Fibroblast of skin of back (primary cell): Measurements from ENCODE around the gene XCR1. TPM values are rescaled to one million over a fixed set of nuclear protein-coding genes. Genes with fewer than 3 reads are reported as not detected.
"Not testable (repeated sequence)": the region's sequence is repeated elsewhere in the genome, so short reads cannot be mapped to it uniquely, and the experiment has no call there.

Experiments
- DNase-seq: peaks from one replicate; pipeline ENCODE4 v3.0.0-alpha.2; 2013
- polyA plus RNA-seq, 2 experiments: library from polyadenylated mRNA; unstranded; fragments of 120-200 nt; gene quantifications; one replicate each; pipeline ENCODE4 v1.2.1, GENCODE V29; 2013; ENCODE audit not compliant: insufficient read length in 2 of 2

The XCR1 gene, protein sequence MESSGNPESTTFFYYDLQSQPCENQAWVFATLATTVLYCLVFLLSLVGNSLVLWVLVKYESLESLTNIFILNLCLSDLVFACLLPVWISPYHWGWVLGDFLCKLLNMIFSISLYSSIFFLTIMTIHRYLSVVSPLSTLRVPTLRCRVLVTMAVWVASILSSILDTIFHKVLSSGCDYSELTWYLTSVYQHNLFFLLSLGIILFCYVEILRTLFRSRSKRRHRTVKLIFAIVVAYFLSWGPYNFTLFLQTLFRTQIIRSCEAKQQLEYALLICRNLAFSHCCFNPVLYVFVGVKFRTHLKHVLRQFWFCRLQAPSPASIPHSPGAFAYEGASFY
- polyA plus RNA-seq (2013, experiment 1 of 2; ENCODE audit: insufficient read length): not detected
- not detected for polyA plus RNA-seq (2013, experiment 2 of 2; ENCODE audit: insufficient read length)

DNA sequence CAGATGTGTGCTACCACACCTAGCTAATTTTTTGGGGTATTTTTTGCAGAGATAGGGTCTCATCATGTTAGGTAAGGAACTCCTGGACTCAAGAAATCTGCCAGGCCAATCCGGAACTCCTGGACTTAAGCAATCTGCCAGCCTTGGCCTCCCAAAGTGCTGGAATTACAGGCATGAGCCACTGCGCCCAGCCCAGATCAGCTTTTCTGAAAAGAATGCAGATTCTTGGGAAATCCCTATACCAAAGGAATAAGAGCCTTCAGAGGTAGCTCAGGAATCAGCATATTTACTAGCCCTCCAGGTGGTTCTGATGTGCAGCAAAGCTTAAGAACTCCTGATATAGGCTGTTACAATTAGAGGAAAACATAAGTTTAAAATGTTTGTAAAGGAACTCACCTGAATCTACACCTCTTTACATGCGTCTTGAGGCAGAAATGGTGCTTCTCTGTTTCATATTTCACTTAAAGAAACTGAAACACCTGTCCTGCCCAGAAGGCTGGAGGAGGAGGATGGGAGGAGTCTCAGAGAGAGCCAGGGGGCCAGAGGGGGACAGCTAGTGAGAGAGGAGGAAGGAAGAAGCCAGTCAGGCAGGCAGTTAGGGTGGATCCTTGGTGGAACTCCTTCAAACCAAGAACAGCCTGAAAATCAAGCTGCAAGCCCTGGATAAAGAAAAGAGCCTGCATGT, at the start of gene XCR1:
XCR1 (minus strand) TSS at position 463 of the 685 bp plus-strand sequence. CDS start 5,536 bp downstream, outside the sequence.
- no peak for DNase-seq

DNA sequence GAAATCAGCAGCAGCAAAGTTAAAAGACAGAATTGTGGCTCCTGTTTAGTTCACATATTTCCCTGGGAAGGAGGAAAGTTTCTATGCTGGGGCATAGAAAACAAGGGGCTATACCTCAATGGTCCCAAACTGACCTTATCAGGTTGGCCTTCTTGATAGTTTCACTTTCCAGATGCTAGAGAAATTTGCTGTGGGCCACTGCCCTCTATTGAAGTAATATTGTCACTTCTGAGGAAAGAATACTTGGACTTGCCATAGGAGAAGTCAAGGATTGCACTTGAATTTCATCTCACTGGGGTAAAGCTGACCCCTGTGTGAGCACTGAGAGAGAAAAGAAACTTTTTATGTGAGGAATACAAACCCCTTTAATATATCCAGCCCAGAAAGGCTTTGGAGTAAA, 49.3 kb upstream of the XCR1 start:
- peak; percentile 9 for DNase-seq

DNA sequence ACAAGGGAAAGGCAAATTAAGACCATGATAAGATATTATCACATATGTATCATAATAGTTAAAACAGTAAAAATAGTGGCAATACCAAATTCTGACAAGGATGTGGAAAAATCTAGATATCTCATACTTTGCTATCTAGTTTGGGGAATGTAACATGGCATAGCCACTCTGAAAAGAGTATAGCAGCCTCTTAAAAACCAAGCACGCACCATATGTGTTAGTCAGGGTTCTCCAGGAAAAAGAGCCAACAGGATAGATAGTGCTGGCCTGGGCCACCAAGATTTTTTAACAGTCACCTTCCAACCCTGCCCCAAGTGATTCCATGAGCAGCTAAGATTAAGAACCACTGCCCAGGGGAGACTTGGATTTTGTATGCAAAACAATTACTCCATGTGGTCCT, 48.5 kb upstream of the XCR1 start:
- DNase-seq: no peak

DNA sequence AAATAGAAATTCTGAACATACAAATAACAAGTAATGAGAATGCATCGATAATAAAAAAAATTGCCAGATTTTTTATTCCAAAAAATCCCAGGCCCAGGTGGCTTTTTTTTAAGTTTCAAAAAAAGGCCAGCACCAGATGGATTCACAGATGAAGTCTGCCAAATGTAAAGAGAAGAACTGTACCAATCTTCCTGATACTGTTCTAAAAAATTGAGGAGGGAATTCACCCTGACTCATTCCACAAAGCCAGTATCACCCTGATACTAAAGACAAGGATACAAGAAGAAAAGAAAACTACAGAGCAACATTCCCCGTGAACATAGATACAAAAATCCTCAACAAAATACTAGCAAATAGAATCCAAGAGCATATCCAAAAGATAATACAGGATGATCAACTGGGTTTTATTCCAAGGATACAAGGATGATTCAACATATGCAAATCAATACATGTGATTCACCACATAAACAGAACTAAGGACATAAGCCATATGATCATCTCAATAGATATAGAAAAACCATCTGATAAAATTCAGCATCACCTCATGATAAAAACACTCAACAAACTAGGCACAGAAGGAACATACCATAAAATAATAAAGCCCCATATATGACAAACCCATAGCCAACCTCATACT, 44.1 kb upstream of the XCR1 start:
- DNase-seq: no peak

DNA sequence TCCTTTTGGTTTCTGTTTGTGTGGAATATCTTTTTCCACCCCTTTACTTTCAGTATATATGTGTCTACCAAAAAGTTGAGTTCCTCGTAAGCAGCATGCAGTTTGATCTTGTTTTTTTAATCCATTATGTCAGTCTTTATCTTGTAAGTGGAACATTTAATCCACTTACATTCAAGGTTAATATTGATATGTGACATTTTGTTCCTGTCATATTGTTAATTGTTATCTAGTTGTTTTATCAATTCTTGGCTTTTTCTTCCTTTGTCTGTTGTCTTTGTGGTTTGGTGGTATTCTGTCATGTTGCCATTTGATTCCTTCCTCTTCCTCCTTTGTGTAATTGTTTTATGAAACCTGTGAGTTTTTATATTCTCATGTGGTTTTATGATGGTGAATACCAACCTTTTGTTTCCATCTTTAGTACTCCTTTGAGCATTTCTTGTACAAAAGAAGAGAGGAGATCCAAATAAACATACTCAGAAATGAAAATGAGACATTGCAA, 43.4 kb upstream of the XCR1 start:
- DNase-seq: no peak

DNA sequence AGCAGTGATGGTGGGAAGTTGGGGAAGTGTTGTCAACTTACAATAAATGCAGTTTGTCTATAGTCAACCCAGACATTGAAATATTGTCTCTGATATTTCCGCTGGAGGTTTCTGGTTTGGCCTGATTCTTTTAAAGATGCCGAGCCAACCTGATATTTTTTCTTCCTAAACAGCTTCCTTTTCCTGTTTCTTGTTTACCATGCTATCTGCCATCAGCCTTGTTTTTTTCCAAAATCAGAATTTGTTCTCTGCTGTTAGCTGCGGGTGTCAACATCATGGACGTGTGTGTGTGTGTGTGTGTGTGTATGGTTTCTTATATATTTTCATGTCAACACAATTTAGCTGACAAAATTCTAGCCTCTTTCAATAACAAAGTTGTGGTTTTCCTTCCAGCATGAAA, 41.2 kb upstream of the XCR1 start:
- no peak for DNase-seq

DNA sequence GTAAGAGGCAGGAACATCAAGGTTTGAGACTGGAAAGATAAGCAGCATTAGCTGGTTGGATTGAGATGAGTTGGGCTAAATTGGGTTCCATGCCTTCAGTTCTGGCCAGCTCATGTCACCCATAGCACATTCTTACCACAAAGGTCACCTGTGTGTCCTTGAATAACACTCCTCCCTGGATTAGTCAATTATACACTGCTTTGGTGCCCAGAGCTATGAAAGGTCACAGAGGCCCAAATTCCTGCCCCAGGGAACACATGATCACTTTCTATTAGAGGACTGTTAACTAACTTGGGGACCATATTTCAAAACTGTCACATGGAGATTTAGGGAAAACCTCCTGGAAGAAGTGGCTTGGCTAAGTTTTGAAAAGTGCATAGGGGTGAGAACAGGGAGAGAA, 40.1 kb upstream of the XCR1 start:
- no peak for DNase-seq

DNA sequence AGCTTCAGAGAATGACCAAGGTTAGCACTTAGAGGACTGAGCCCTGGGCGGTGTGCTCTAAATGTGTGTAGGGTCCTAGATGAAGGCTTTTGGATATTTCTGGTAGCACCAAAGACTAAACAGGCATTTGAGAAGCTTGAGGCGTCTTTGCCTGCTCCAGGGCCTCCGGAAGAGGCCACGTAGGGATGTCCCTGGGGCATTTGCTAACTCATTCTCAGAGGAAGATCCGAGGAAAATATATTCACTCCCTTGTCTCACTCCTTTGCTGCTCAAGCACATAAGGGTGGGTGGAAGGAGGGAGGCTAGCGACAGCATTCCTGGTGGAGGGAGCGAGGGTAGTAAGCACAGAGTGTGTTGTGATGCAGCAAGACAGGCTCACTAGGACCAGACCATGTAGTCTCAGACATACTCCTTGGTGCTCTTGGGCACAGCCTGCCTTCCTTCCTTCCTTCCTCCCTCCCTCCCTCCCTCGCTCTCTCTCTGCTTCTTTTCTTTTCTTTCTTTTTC, 38.5 kb upstream of the XCR1 start:
- no peak for DNase-seq

DNA sequence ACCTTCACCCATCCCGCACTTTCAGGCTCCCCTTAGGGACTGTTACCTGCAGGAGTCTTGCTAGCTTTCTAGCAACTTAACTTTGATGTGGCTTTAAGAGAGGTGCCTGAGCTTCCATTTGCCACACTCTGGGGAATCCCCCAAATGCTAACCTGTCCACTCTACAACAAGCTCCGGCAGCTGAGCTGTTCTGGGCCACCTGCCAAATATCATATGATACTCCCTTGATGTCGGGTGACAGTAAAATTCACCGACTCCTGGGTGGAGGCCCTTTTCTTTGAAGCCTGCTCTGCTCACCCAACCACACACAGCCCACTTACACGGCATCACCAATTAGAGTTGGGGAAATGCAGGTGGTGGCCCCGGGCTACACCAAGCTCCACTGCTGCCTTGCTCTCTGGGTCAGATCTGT, 38.0 kb upstream of the XCR1 start:
- no peak for DNase-seq

DNA sequence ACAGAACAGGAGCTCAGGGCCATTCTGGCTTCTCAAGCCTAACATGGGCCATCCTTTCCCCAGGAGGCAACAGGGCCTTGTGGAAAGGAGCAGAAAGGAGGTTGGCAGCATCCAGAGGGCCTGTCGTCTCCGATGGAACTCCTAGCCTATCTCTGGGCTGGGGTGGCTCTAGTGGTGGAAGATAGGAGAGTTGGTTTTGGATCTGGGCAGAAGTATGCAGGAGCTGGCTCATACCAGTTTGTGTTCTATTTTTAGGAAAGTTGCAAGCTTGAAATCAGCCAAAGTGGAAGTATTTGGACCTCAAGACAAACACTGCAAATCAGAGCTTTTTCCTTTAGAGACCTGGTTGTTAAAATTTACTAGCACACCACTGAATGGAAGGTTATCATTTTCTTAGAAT, 35.4 kb upstream of the XCR1 start:
- no peak for DNase-seq

DNA sequence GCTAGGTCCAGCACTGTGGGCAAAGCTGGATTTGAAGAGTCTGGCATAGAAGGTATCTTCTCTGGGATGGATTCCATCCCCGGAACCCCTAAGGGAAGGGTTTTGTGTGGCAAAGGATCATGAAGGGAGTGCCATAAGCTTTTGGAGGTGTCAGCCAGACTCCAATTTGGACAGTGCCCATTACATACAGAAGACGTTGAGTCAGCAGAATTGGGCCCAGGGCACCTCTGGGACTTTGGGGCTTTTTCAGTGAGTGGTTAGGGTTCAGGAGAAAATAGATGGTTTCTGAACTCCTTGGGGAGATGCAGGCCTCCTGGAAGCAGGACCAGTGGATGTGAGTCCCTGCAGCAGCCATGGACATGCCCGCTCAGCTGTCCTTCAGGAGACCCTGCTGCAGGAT, 34.6 kb upstream of the XCR1 start:
- no peak for DNase-seq

DNA sequence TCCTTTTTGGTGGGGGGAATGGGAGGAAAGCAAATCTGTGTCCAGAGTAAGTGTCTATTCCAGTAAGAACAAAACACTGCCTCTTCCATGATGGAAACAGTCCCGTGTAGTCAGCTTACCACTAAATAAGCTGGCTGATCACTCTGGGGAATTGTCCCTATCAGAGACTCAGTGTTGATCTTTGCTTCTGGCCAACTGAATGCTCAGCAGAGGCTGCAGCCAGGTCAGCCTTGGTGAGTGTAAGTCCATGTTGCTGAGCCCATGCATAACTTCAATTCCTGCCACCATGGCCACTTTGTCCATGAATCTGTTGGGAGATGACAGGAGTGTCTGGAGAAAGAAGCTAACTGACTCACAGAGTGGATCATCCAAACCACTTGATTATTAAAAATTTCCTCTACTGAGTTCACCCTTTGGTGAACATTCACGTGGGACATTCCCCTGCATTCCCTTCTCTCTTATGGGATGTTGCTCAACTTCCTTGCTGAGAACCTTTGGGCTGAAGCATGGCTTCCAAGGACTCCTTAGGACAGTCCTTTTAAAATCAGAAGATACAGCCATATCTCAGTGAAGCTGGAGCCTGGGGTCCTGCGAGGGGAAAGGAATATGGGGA, 33.9 kb upstream of the XCR1 start:
- DNase-seq: no peak

DNA sequence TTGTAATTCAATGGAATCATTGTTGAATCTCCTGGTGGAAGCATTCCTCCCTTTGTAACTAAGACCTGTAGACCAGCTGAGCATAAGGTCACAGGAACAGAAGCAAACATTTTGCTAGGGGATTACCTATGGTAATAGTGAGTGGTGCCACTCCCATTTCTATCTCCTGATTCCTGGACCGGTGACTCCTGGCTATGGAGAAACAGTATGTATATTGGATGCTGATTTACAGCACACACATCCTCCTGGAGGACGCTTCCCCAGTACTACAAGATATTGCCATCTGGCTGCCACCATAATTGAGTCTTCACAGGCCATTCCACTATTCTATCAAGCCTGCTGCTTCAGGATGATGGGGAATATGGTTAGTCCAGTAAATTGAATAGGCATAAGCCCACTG, 33.3 kb upstream of the XCR1 start:
- no peak for DNase-seq

DNA sequence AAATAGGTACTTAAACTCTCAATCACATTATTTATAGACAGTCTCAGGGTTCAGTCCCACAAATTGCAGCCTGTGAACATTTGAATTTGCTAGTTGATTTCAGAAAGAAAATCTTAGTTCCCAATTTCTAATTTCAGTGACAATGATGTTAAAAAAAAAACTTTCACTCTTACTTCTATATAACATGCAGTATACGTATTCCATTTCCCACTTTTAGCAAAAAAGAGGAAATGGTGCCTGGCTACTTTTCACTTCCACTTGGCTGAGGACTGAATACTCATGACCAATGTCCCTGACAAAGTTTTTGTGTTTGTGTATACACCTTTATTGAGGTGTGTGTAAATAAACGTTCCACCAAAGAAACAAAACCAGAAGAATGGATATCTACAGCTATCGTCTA, 32.1 kb upstream of the XCR1 start:
- no peak for DNase-seq

DNA sequence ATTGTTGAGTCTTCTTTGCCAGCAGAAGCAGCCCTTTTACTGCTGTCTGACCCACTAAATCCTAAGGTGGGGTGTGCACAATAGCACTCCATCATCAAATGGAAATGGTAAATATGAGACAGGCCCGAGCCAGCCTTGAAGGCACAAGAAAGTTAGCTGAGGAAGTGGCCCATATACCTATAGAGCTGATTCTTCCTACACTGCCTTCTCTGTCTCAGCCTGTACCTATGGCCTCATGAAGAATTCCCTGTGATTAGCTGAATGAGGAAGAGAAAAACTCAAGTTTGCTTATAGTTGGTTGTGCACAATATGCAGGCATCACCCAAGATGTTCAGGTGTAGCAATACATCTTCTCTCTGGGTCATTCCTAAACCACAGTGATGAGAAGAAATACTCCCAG, 31.7 kb upstream of the XCR1 start:
- DNase-seq: no peak

DNA sequence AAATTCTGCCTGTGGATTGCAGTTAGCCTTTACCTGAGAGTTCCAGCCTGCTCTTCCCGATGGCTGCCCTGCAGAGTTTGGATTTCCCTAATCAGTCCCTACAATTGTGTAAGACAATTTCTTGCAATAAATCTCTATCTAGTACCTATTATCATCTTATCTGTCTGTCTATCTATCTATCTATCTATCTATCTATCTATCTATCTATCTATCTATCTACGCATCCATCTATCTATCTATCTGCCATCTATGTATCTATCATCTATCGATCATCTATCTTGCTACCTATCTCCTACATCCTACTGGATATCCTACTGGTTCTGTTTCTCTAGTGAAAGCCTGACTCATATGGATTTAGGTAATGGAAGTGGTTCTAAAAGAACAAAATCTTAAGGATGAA, 30.4 kb upstream of the XCR1 start:
- no peak for DNase-seq

DNA sequence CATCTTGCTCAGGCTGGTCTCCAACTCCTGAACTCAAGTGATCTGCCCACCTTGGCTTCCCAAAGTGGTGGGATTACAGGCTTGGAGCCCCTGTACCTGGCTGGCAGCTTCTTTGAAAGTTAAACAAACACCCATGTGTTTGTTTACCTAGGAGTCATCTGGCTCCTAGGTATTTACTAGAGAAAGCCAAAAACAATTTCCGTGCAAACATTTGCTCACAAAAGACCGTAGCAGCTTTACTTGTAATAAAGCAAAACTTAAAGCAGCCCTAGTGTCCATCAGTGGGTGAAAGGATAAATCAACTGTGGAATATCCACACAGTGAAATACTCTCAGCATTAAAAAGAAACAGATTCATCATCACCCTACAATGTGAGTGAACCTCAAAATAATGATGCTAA, 29.4 kb upstream of the XCR1 start:
- no peak for DNase-seq

DNA sequence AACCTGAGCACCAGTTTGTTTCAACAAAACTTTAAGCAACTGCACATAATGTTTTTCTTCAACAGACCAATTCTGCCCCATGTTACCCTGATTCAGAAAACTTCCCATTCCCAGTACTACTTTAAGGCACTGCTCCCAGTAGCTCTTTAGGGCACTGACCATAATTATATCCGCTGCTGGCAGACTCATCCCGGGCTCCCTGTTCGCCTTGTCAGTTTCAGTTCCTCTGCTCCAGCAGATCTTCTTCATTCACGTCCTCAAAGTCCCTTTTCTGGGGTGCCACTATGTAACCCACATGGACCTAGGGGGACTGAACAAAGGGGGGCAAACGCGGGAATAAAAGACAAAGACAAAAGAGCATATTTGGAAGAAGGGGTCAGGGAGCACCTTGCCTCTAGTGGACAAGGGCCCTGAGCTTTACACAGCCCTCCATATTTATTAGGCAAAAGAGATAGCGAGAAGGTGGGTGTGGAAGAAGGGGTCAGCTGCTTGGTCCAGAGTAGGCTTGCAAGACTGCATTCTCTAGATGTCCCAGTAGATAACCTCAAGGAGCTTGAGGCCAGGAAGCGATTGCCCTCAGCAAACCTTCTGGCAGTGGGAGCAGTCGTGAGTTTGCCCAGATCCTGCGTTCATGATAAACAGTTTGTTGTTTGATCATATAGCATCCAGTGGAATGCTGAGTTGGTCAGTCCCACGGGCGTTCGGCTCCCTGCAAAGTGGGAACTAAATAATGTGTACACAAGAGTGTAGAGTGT, 26.7 kb upstream of the XCR1 start:
- DNase-seq: not testable (repeated sequence)

DNA sequence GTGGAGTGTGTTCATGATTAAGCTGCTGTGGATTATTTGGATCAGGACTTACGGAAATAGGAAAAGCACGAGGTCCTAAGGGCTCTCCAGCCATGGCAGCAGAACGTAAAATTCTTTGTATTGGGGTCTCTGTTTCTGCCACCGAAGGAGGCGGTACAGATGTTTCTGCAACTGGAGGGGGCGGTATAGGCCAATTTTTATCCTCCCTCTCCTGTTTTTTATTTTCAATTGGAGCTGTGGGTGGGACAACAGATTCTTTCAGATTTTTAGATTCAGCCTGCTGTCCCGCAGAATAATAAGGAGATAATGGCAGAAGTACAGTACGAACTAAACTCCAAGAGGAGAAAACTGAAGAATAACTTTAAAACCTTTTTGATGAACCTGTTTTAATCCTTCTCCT, 26.0 kb upstream of the XCR1 start:
- not testable (repeated sequence) for DNase-seq

DNA sequence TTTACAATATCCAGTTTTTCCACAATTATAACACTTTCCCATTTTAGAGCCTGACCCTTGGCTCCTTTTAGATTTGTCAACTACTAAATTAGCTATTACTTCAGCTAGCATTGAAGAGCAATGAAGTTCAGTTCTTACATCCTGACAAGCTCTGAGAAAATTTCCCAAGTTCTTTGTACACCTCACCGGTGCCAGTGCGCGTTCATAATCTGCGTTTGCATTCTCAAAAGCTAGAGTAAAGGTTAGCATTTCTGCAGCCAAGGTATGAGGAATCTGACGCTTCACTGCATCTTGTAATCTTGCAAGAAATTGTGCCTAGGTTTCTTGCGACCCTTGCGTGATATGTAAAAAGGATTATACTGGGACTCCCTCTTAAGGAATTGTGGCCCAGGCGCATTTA, 25.2 kb upstream of the XCR1 start:
- DNase-seq: no peak

DNA sequence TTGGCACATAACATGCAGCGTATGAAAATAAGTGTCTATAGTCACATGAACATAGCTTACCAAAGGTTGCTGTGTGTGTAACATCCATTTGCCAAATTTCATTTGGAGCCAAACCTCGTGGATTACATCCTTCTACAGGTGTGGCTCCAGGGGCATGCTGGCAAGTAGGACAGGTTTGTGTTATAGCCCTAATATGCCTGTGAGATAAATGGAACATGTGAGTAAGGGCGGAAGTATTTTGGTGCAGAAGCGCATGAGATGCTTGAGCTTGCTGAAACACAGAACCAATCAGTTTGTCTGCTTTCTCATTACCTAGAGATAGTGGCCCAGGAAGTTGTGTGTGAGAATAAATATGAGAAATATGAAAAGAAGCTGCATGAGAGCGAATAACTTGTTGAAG, 21.8 kb upstream of the XCR1 start:
- DNase-seq: no peak

DNA sequence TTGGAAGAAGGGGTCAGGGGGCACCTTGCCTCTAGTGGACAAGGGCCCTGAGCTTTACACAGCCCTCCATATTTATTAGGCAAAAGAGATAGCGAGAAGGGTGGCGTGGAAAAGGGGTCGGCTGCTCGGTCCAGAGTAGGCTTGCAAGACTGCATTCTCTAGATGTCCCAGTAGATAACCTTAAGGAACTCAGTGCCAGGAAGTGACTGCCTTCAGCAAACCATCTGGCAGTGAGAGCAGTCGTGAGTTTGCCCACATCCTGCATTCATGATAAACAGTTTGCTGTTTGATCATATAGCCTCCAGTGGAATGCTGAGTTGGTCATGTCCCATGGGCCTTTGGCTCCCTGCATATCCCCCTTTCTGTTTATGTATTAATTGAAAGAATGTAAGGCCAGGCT, 18.9 kb upstream of the XCR1 start:
- DNase-seq: peak; percentile 42
